GM12878 (cell line): ENCODE measurements around the gene EOLA1. TPM values are rescaled to one million over a fixed set of nuclear protein-coding genes. Genes with fewer than 3 reads are reported as not detected.
A peak's percentile ranks its signal among the peaks of the same experiment; 100 is the strongest.

ENCODE experiments used
- ASH2L ChIP-seq: fragments of 300-600, 200-600 bp; sonication (generic); IDR thresholded peaks from 2 replicates; pipeline ENCODE4 v1.6.1; 2017; ENCODE audit warnings: low read depth, mild to moderate bottlenecking, borderline replicate concordance
- ATF7 ChIP-seq: fragments of 450-650 bp; IDR thresholded peaks from 2 replicates; pipeline ENCODE4 v1.6.1; 2016; ENCODE audit warnings: low read depth, mild to moderate bottlenecking
- BHLHE40 ChIP-seq, 2 experiments: fragments of 450-650 bp in 1 of 2; IDR thresholded peaks; 2 replicates each; pipeline ENCODE4 v1.6.1; 2011 to 2017; ENCODE audit warnings: low read depth in 2 of 2, borderline replicate concordance in 1 of 2, improper control_type of control experiment in 1 of 2, low read length in 1 of 2, mild to moderate bottlenecking in 1 of 2
- CTCF ChIP-seq, 3 experiments: IDR thresholded peaks in 2 of 3; conservative IDR thresholded peaks in 1 of 3; 2 replicates each; pipeline ENCODE4 v1.5.1; 2011; ENCODE audit warnings: low read depth in 3 of 3, low read length in 3 of 3, mild to moderate bottlenecking in 3 of 3, control low read depth in 2 of 3, moderate library complexity in 2 of 3, inconsistent platforms in 1 of 3, mixed read lengths in 1 of 3; ENCODE audit not compliant: control insufficient read depth in 2 of 3, insufficient read depth in 1 of 3; ENCODE audit errors: extremely low read depth in 1 of 3
- ELK1 ChIP-seq: IDR thresholded peaks from 2 replicates; pipeline ENCODE4 v1.6.1; 2012; ENCODE audit warnings: low read depth, low read length, improper control_type of control experiment
- ESRRA ChIP-seq: IDR thresholded peaks from 2 replicates; pipeline ENCODE4 v1.6.1; 2012; ENCODE audit warnings: mild to moderate bottlenecking, low read length, improper control_type of control experiment
- EZH2 ChIP-seq: IDR thresholded peaks from 2 replicates; pipeline ENCODE4 v1.6.1; 2012; ENCODE audit warnings: low read depth, mild to moderate bottlenecking, control low read depth, inconsistent platforms, low read length, borderline replicate concordance; ENCODE audit not compliant: control insufficient read depth
- JUND ChIP-seq: IDR thresholded peaks from 2 replicates; pipeline ENCODE4 v1.6.1; 2012; ENCODE audit warnings: low read depth, mild to moderate bottlenecking, low read length, improper control_type of control experiment, moderate library complexity
- LARP7 ChIP-seq: fragments of 450-650 bp; IDR thresholded peaks from 2 replicates; pipeline ENCODE4 v1.6.1; 2017; ENCODE audit warnings: mild to moderate bottlenecking
- MXI1 ChIP-seq: fragments of 150-350 bp; IDR thresholded peaks from 2 replicates; pipeline ENCODE4 v1.6.1; 2011; ENCODE audit warnings: low read depth, mild to moderate bottlenecking, inconsistent platforms, low read length, improper control_type of control experiment
- MYB ChIP-seq: fragments of 150-350 bp; IDR thresholded peaks from 2 replicates; pipeline ENCODE4 v1.6.1; 2014; ENCODE audit warnings: mild to moderate bottlenecking, low read depth, low read length, borderline replicate concordance
- NFXL1 ChIP-seq: fragments of 450-650 bp; IDR thresholded peaks from 2 replicates; pipeline ENCODE4 v1.6.1; 2017; ENCODE audit warnings: antibody characterized with exemption, mild to moderate bottlenecking, borderline replicate concordance
- NFYB ChIP-seq: IDR thresholded peaks from 2 replicates; pipeline ENCODE4 v1.6.1; 2011; ENCODE audit warnings: low read depth, mild to moderate bottlenecking, low read length, improper control_type of control experiment, moderate library complexity; ENCODE audit not compliant: insufficient read depth
- NKRF ChIP-seq: fragments of 450-650 bp; conservative IDR thresholded peaks from 2 replicates; pipeline ENCODE4 v1.6.1; 2017; ENCODE audit warnings: mild to moderate bottlenecking, moderate library complexity
- NR2C1 ChIP-seq: fragments of 450-650 bp; IDR thresholded peaks from 2 replicates; pipeline ENCODE4 v1.6.1; 2017; ENCODE audit warnings: antibody characterized with exemption, mild to moderate bottlenecking, moderate library complexity
- PAX5 ChIP-seq: IDR thresholded peaks from 2 replicates; pipeline ENCODE4 v1.6.1; 2011; ENCODE audit warnings: low read depth, low read length, borderline replicate concordance
- PBX3 ChIP-seq: IDR thresholded peaks from 2 replicates; pipeline ENCODE4 v1.6.1; 2011; ENCODE audit warnings: mild to moderate bottlenecking, low read depth, low read length, moderate library complexity; ENCODE audit not compliant: insufficient replicate concordance
- POU2F2 ChIP-seq: IDR thresholded peaks from 3 replicates; pipeline ENCODE4 v1.6.1; 2011; ENCODE audit warnings: low read depth, mild to moderate bottlenecking, low read length, borderline replicate concordance
- RCOR1 ChIP-seq: conservative IDR thresholded peaks from 2 replicates; pipeline ENCODE4 v1.6.1; 2012; ENCODE audit warnings: low read depth, low read length, improper control_type of control experiment
- SIN3A ChIP-seq: IDR thresholded peaks from 2 replicates; pipeline ENCODE4 v1.6.1; 2012; ENCODE audit warnings: low read depth, low read length, improper control_type of control experiment
- SREBF2 ChIP-seq: IDR thresholded peaks from 2 replicates; pipeline ENCODE4 v1.6.1; 2012; ENCODE audit warnings: mild to moderate bottlenecking, low read length
- SUPT20H ChIP-seq: IDR thresholded peaks from 2 replicates; pipeline ENCODE4 v1.6.1; 2011; ENCODE audit warnings: low read depth, mild to moderate bottlenecking, low read length, moderate library complexity, borderline replicate concordance; ENCODE audit not compliant: control insufficient read depth
- YBX1 ChIP-seq: fragments of 450-650 bp; IDR thresholded peaks from 2 replicates; pipeline ENCODE4 v1.6.1; 2016; ENCODE audit warnings: antibody characterized with exemption
- polyA plus RNA-seq, 11 experiments: library from polyadenylated mRNA; depleted of rRNA in 4 of 11; unstranded in 6 of 11; stranded (reverse) in 5 of 11; fragments of >200 nt; fragmentation: Nextera tagmentation in 4 of 11; fragmentation: Illumina TruSeq in 1 of 11; extraction: Ambion mirVana in 4 of 11; extraction: Trizol in 1 of 11; gene quantifications; 1 replicate in 1 of 11; 2 replicates in 10 of 11; pipeline versions ENCODE4 v1.2.1 to v1.2.3, GENCODE V29; 2011 to 2016; ENCODE audit warnings: inconsistent platforms in 2 of 11, missing spikeins in 2 of 11, low read depth in 1 of 11
- total RNA-seq, 4 experiments: library from RNA; depleted of rRNA in 3 of 4; stranded (reverse); fragments of >200 nt in 3 of 4; fragmentation: Illumina TruSeq in 1 of 4; extraction: Trizol in 1 of 4; gene quantifications; 2 replicates each; pipeline versions ENCODE4 v1.2.1 to v1.2.3, GENCODE V29; 2013 to 2021

The EOLA1 gene
- total and polyA plus RNA-seq, 10 of the 15 experiments (the other 5 are each of a cell fraction or from before 2014, with no cell fraction given) = 9.2 to 42.3 (median 24.3) TPM

GRCh38 chrX:149540621-149541520, at the start of gene EOLA1 (continued):
- TF ChIP-seq EZH2 = no peak
- TF ChIP-seq SUPT20H = no peak
- TF ChIP-seq MXI1 = peak; percentile 62
- TF ChIP-seq POU2F2 = peak; percentile 97
- TF ChIP-seq NFXL1 = no peak
- TF ChIP-seq ELK1 = no peak
- peak; percentile 10 for TF ChIP-seq PBX3
- 0 out of 2 replicates have a peak, but pooled peaks have one; percentile 37 for TF ChIP-seq RCOR1
- no peak for TF ChIP-seq SREBF2
- TF ChIP-seq ESRRA = 0 out of 2 replicates have a peak, but pooled peaks have one; percentile 33
- no peak for TF ChIP-seq NFYB
- TF ChIP-seq JUND = no peak
- peak; percentile 48 to 83; a peak in 1 of 4 replicates for TF ChIP-seq BHLHE40 (IDR thresholded peaks at IDR 0.05; ENCODE audit: borderline replicate concordance in 1 of 2, low read depth in 2 of 2, low read length in 1 of 2)
- no peak for TF ChIP-seq YBX1
- peak; percentile 81 for TF ChIP-seq ATF7
- 0 out of 2 replicates have a peak, but pooled peaks have one; percentile 42 for TF ChIP-seq NKRF
- no peak for TF ChIP-seq MYB
- TF ChIP-seq PAX5 = peak; percentile 96
- TF ChIP-seq SIN3A = peak; percentile 59; the same call in 1 of the 2 replicates
- no peak for TF ChIP-seq NR2C1
- no peak for TF ChIP-seq ASH2L
- peak; percentile 21; the same call in 1 of the 2 replicates for TF ChIP-seq LARP7
- no peak for TF ChIP-seq CTCF (IDR thresholded peaks at IDR 0.05 in 2 of 3, conservative IDR thresholded peaks at IDR 0.05 in 1 of 3; ENCODE audit: control insufficient read depth in 2 of 3, extremely low read depth in 1 of 3, insufficient read depth in 1 of 3, low read depth in 3 of 3, low read length in 3 of 3)
